Panc1 (cell line): ENCODE results near the gene LAMTOR1. TPM values are rescaled to one million over a fixed set of nuclear protein-coding genes. Genes with fewer than 3 reads are reported as not detected.

Experiments
- ATAC-seq: fragments of 200-7000 bp; cut with Tn5 transposase; 2 replicates; pipeline ENCODE4 v1.9.1; 2020; ENCODE audit warnings: mild to moderate bottlenecking, moderate library complexity
- BruUV-seq: library from RNA; stranded (reverse); fragments of 400-500 nt; replicated peaks from 2 replicates; lab custom pipeline; 2021; lab: Mats Ljungman, UMichigan
- CTCF ChIA-PET: fragments of 300-600 bp; sonication (Branson Sonifier 250); formaldehyde crosslinking; loops from one replicate; lab custom pipeline; 2022; ENCODE audit warnings: antibody characterized with exemption; lab: Charles Lee
- POLR2A ChIA-PET: fragments of 300-600 bp; sonication (Branson Sonifier 250); formaldehyde crosslinking; loops from one replicate; lab custom pipeline; 2022; ENCODE audit warnings: antibody characterized with exemption; lab: Charles Lee
- DNase-seq: peaks from one replicate; pipeline ENCODE4 v3.0.0-alpha.2; 2010; ENCODE audit warnings: low read depth, low spot score
- H3K27ac ChIP-seq: 2 replicates; pipeline ENCODE4 v1.5.1; 2011; ENCODE audit warnings: mild to moderate bottlenecking, low read length, inconsistent platforms
- H3K27me3 ChIP-seq: fragments of 200-500 bp; sonication (Bioruptor generic); 2 replicates; pipeline ENCODE4 v1.6.0; 2014; ENCODE audit warnings: low read length, inconsistent platforms; ENCODE audit not compliant: control insufficient read depth, insufficient read depth
- H3K36me3 ChIP-seq: fragments of 200-500 bp; sonication (Bioruptor generic); 2 replicates; pipeline ENCODE4 v1.5.1; 2014; ENCODE audit warnings: inconsistent platforms, mild to moderate bottlenecking, low read length, moderate library complexity; ENCODE audit not compliant: control insufficient read depth, insufficient read depth
- H3K4me1 ChIP-seq: 2 replicates; pipeline ENCODE4 v1.5.1; 2011; ENCODE audit warnings: inconsistent platforms, mild to moderate bottlenecking, low read length, moderate library complexity; ENCODE audit not compliant: control insufficient read depth, insufficient read depth
- H3K4me3 ChIP-seq, 2 experiments: 2 replicates each; pipeline ENCODE4 v1.5.1; 2011 to 2012; ENCODE audit warnings: low read depth in 2 of 2, low read length in 2 of 2, mild to moderate bottlenecking in 2 of 2, inconsistent platforms in 1 of 2, moderate library complexity in 1 of 2
- H3K9me3 ChIP-seq: fragments of 200-500 bp; sonication (Bioruptor generic); 2 replicates; pipeline ENCODE4 v1.5.1; 2014; ENCODE audit warnings: low read depth, mild to moderate bottlenecking, inconsistent platforms, low read length, moderate library complexity; ENCODE audit not compliant: control insufficient read depth, insufficient read depth
- CTCF ChIP-seq: fragments of 450-650 bp; IDR thresholded peaks from 2 replicates; pipeline ENCODE4 v1.5.1; 2017; ENCODE audit warnings: mild to moderate bottlenecking
- POLR2AphosphoS5 ChIP-seq: IDR thresholded peaks from 2 replicates; pipeline ENCODE4 v1.6.1; 2012; ENCODE audit warnings: mild to moderate bottlenecking, low read depth, low read length, moderate library complexity
- REST ChIP-seq, 2 experiments: IDR thresholded peaks; 2 replicates each; pipeline ENCODE4 v1.6.1; 2011 to 2012; ENCODE audit warnings: low read depth in 2 of 2, control low read depth in 1 of 2, low read length in 1 of 2, mild to moderate bottlenecking in 1 of 2, moderate library complexity in 1 of 2; ENCODE audit not compliant: insufficient read depth in 1 of 2
- SIN3A ChIP-seq: IDR thresholded peaks from 2 replicates; pipeline ENCODE4 v1.6.1; 2012; ENCODE audit warnings: low read depth, mild to moderate bottlenecking, low read length, moderate library complexity, borderline replicate concordance; ENCODE audit not compliant: insufficient read depth
- TCF7L2 ChIP-seq: IDR thresholded peaks from 2 replicates; pipeline ENCODE4 v1.6.1; 2011; ENCODE audit warnings: mild to moderate bottlenecking, low read depth, low read length, inconsistent platforms
- in situ Hi-C: cut with HindIII; loops from 2 replicates; pipeline ENCODE4 v1.10.0; 2016; ENCODE audit warnings: low sequenced_read_pairs, low pct_unique_long_range_greater_than_20kb
- intact Hi-C: fragments of 100-400 bp; cut with micrococcal nuclease; formaldehyde crosslinking; loops from one replicate; pipeline ENCODE4 v1.10.0; 2022; ENCODE audit not compliant: unreplicated experiment
- total RNA-seq: library from RNA; stranded (reverse); gene quantifications from one replicate; pipeline ENCODE4 v1.2.1, GENCODE V29; 2021; ENCODE audit not compliant: unreplicated experiment

The LAMTOR1 gene
- total RNA-seq, 1 experiment from 2014 or later = 126 TPM

- Histone ChIP-seq H3K4me3 (no peak overlapping the region), H3K36me3 (no peaks in the 10 kb centered on the region), H3K27me3 (no peaks in the 10 kb centered on the region), H3K27ac (no peak overlapping the region), H3K4me1 (peaks cover 31% of the 10 kb centered on the region), H3K9me3 (no peaks in the 10 kb centered on the region)
- intact Hi-C loops (no loop called here), in situ Hi-C loops (no loop called here)
- ATAC-seq (no peak), DNase-seq (no peak)
- ChIA-PET POLR2A (interaction anchor here (0.6 kb wide), 1 partner anchor 20 kb away, joined by 3 read pairs; no protein-coding TSS in a partner anchor), CTCF (interaction anchor here (1.2 kb wide), 1 partner anchor 50 kb away, joined by 3 read pairs; no protein-coding TSS in a partner anchor)
- no TSS peak for BruUV-seq
- TF ChIP-seq POLR2AphosphoS5 = no peak
- TF ChIP-seq SIN3A = no peak
- TF ChIP-seq REST (IDR thresholded peaks at IDR 0.05; ENCODE audit: insufficient read depth in 1 of 2, low read depth in 2 of 2, low read length in 1 of 2) = no peak
- TF ChIP-seq CTCF = no peak; the same call in 1 of the 2 replicates
- no peak for TF ChIP-seq TCF7L2
Measured at GRCh38 chr11:72075109-72075508, 28.0 kb downstream of the LAMTOR1 start.

- H3K36me3 ChIP-seq = no peaks in the 10 kb centered on the region
Measured at GRCh38 chr11:72072348-72072747, 30.7 kb downstream of the LAMTOR1 start.

More at GRCh38 chr11:72072348-72072747, 30.7 kb downstream of the LAMTOR1 start:
- no peaks in the 10 kb centered on the region for H3K27me3 ChIP-seq
- ChIA-PET POLR2A (interaction anchor here (0.6 kb wide), 2 partner anchors 11 to 47 kb away, joined by 7 to 8 read pairs; no protein-coding TSS in a partner anchor), CTCF (interaction anchor here (1.4 kb wide), 1 partner anchor 47 kb away, joined by 4 read pairs; no protein-coding TSS in a partner anchor)
- no peak overlapping the region for H3K4me3 ChIP-seq
- peaks cover 23% of the 10 kb centered on the region for H3K4me1 ChIP-seq
- in situ Hi-C loops = no loop called here
- peak; percentile 79 for ATAC-seq
- DNase-seq = peak; percentile 68
- H3K9me3 ChIP-seq = no peaks in the 10 kb centered on the region
- BruUV-seq = no TSS peak
- intact Hi-C loops = no loop called here
- TF ChIP-seq CTCF (no peak), POLR2AphosphoS5 (no peak), TCF7L2 (peak; percentile 91), REST (IDR thresholded peaks at IDR 0.05; ENCODE audit: insufficient read depth in 1 of 2, low read depth in 2 of 2, low read length in 1 of 2) (no peak), SIN3A (no peak)
- 0 out of 2 replicates have a peak overlapping the region, but pooled peaks have one; percentile 19 for H3K27ac ChIP-seq
